Liver (tissue), 3 donors: ENCODE data around the gene GREB1.

ENCODE experiments used
- FOXA1 ChIP-seq: IDR thresholded peaks from 2 replicates; pipeline ENCODE4 v1.6.1; 2016; ENCODE audit warnings: antibody characterized with exemption
- FOXA2 ChIP-seq: IDR thresholded peaks from 2 replicates; pipeline ENCODE4 v1.6.1; 2016; ENCODE audit warnings: antibody characterized with exemption
- GABPA ChIP-seq, 2 donors: IDR thresholded peaks in 1 of 2; conservative IDR thresholded peaks in 1 of 2; 2 replicates each; pipeline ENCODE4 v1.6.1; 2016; ENCODE audit warnings: antibody characterized with exemption in 2 of 2, mild to moderate bottlenecking in 1 of 2, moderate library complexity in 1 of 2
- HNF4A ChIP-seq, 2 donors: conservative IDR thresholded peaks; 2 replicates each; pipeline ENCODE4 v1.6.1; 2016; ENCODE audit warnings: antibody characterized with exemption in 2 of 2, mild to moderate bottlenecking in 2 of 2
- RXRA ChIP-seq, 2 donors: IDR thresholded peaks; 2 replicates each; pipeline ENCODE4 v1.6.1; 2017 to 2018; ENCODE audit warnings: antibody characterized with exemption in 2 of 2, mild to moderate bottlenecking in 1 of 2
- TAF1 ChIP-seq: conservative IDR thresholded peaks from 2 replicates; pipeline ENCODE4 v1.6.1; 2016; ENCODE audit warnings: antibody characterized with exemption, mild to moderate bottlenecking
- TF ChIP-seq, protein P1 (sequence below): fragments of 150-350 bp; IDR thresholded peaks from 2 replicates; pipeline ENCODE4 v1.5.1; 2017; ENCODE audit warnings: improper control_type of control experiment, low read depth, low read length; ENCODE audit not compliant: missing input control
- TF ChIP-seq, protein P2 (sequence below): IDR thresholded peaks from 2 replicates; pipeline ENCODE4 v1.6.1; 2016; ENCODE audit warnings: antibody characterized with exemption
- donor health status: healthy.
- donor health status: healthy.

DNA sequence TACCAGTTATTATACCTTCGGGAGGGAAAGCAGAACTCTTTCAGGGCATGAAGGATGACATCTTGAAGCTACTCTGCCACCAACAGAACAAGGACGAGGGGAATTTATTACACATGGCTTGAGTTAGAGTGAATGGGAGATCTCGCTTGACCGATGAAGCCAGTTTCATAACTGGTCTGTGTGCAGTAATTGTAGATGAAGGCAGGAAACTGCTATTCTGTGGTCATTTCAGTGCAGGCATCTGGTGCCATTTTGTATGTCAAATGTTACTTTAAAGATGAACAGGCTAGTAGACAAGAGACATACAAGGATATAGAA, 20.5 kb downstream of the GREB1 start:
- TF ChIP-seq, protein P1, sequence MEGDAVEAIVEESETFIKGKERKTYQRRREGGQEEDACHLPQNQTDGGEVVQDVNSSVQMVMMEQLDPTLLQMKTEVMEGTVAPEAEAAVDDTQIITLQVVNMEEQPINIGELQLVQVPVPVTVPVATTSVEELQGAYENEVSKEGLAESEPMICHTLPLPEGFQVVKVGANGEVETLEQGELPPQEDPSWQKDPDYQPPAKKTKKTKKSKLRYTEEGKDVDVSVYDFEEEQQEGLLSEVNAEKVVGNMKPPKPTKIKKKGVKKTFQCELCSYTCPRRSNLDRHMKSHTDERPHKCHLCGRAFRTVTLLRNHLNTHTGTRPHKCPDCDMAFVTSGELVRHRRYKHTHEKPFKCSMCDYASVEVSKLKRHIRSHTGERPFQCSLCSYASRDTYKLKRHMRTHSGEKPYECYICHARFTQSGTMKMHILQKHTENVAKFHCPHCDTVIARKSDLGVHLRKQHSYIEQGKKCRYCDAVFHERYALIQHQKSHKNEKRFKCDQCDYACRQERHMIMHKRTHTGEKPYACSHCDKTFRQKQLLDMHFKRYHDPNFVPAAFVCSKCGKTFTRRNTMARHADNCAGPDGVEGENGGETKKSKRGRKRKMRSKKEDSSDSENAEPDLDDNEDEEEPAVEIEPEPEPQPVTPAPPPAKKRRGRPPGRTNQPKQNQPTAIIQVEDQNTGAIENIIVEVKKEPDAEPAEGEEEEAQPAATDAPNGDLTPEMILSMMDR = no peak
- no peak for TF ChIP-seq FOXA2
- TF ChIP-seq HNF4A (conservative IDR thresholded peaks at IDR 0.05) = no peak
- TF ChIP-seq, protein P2, sequence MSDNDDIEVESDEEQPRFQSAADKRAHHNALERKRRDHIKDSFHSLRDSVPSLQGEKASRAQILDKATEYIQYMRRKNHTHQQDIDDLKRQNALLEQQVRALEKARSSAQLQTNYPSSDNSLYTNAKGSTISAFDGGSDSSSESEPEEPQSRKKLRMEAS = no peak
- TF ChIP-seq GABPA (IDR thresholded peaks at IDR 0.05 in 1 of 2, conservative IDR thresholded peaks at IDR 0.05 in 1 of 2) = no peak
- no peak for TF ChIP-seq RXRA (IDR thresholded peaks at IDR 0.05)
- no peak for TF ChIP-seq TAF1
- no peak for TF ChIP-seq FOXA1
